DMS 273 treated with DMSO at 0.1 percent for 48 hours (cell line): Measurements from ENCODE around the gene CREB3L4.
"Not testable (repeated sequence)": the region's sequence is repeated elsewhere in the genome, so short reads cannot be mapped to it uniquely, and the experiment has no call there.

Source experiments
- DNase-seq: peaks from one replicate; lab custom pipeline; 2025; lab: John Stamatoyannopoulos, UW

The CREB3L4 gene

GRCh38 chr1:153958111-153958960 lies 9.4 kb upstream of the CREB3L4 start, which contains the start of gene CRTC2:
TSS of gene CRTC2 (minus strand) at chr1:153958612. CDS start at chr1:153958497, 115 bp downstream.
- DNase-seq: peak; percentile 97

DNA sequence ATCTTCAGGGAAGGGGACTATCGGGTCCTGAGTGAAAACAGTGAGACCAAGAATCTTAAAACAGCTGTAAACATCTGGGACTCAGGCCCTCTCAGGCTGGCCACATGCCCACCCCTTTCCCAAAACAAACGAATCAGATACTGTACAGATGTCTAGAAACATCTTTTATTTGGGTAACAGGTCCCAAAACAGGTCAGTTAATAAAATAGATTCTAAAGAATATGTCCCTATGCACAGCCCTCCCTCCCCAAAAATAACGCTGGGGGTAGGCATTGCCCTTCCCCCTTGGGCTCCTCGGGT lies 8.8 kb upstream of the CREB3L4 start:
- DNase-seq: no peak

DNA sequence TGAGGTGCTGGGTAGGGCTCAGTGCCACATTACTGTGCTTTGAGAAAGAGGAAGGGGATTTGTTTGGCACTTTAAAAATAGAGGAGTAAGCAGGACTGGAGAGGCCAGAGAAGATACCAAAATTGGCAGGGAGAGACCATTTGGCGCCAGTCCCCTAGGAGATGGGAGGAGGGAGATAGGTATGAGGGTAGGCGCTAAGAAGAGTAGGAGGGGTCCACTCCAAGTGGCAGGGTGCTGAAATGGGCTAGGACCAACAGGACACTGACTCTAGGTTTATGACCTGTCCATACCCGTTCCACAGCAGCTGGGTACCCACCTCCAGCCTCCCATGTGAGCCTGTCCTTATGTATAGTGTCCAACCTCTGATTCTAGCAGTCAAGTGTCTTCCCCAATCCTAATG lies 8.2 kb upstream of the CREB3L4 start:
- no peak for DNase-seq

GRCh38 chr1:153960206-153960605 lies 7.5 kb upstream of the CREB3L4 start:
- DNase-seq: no peak

- no peak for DNase-seq
These were observed 6.3 kb upstream of the CREB3L4 start for GRCh38 chr1:153961421-153961820.

- DNase-seq: no peak
These were observed 5.3 kb upstream of the CREB3L4 start for GRCh38 chr1:153962088-153963029.

- DNase-seq: peak; percentile 94
These were observed 4.5 kb upstream of the CREB3L4 start, which contains the start of gene SLC39A1 for GRCh38 chr1:153963030-153963849. TSS of gene SLC39A1 (minus strand) at chr1:153963537. CDS start at chr1:153962715, 822 bp downstream.

DNA sequence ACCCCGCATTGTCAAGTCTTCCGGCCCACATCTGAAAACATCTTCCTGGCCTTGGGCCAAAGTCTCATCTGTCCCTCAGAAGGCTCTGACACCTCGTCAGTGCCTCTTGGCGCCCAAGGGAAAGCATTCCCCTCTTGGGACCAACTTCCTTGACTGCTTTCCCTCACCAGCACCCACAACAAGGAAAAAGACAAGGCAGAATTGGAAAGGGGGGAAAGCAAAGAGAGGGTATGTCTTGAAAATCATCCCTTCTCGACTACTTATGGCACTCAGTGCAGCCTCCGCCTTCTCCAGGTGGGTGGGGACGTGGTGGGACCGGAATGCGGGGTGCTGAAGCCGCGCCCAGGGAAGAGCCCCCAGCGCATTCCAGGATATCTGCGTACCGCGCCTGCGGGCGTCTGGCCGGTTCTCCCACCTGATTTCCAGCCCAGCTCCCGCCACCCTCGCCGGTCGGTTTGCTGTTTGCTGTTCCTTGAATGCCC lies 3.8 kb upstream of the CREB3L4 start:
- DNase-seq: no peak

DNA sequence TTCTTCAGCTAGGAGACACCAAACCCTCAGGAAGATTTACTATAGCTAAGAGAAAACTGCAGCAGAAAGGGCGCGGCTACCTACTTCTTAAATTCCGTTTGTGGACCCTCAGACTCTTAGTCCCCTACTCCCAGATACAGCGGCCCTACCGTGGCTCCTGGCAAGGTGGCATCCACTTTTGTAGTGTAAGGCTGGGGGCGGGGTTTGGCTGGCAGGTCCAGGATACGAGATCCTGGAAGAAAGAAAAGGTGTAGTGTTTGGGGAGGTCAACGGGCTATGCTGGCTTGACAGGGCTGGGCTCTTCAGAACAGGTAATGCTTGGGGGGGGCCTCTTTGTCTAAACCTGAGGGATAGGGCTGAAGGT lies 280 bp downstream of the CREB3L4 start:
- DNase-seq: no peak

GRCh38 chr1:153968408-153968807 lies 706 bp downstream of the CREB3L4 start:
- no peak for DNase-seq

DNA sequence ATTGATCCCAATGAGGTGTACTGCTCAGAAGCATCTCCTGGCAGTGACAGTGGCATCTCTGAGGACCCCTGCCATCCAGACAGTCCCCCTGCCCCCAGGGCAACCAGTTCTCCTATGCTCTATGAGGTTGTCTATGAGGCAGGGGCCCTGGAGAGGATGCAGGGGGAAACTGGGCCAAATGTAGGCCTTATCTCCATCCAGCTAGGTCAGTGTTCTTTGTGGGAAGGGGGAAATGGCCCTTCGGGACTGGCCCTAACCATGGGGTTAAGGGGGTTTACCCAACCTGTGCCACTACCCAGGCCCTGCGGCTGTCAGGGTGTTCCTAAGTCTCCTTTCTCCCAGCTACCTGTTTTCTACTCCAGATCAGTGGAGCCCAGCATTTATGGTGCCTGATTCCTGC lies 1.3 kb downstream of the CREB3L4 start:
- no peak for DNase-seq

DNA sequence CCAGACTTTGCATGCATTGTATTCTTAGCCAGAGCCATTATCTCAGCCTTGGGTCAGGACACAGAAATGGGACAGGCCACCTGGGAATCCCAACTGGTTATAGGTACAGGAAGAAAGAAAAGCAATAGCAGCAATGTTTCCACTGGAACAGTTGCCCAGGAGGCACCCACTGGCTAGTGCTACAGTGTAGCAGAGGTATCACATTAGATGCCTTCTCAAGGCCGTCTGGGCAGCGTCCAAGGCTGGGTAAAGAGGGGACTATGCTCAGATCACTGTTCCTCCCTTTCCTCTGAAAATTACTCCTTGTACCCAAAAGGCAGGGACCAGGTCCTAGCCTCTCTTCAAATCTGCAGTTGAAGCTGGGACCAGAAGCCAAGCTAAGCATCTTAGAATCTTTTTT lies 2.6 kb downstream of the CREB3L4 start:
- DNase-seq: no peak

DNA sequence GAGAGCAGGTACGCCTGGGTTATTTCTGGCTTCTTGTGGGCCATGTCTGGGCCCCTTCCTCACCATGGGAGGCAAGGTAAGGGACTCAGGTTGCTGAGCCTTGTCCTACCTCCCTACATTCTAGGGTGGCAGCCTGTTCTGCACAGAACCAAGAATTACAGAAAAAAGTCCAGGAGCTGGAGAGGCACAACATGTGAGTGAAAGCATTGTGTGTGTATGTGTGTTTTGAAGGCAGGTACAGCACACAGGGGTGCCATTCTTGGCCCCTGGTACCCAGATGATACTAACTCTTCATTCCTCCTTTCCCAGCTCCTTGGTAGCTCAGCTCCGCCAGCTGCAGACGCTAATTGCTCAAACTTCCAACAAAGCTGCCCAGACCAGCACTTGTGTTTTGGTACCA lies 5.4 kb downstream of the CREB3L4 start:
- no peak for DNase-seq

- DNase-seq: no peak
These were observed 5.8 kb downstream of the CREB3L4 start for GRCh38 chr1:153973525-153973924.

DNA sequence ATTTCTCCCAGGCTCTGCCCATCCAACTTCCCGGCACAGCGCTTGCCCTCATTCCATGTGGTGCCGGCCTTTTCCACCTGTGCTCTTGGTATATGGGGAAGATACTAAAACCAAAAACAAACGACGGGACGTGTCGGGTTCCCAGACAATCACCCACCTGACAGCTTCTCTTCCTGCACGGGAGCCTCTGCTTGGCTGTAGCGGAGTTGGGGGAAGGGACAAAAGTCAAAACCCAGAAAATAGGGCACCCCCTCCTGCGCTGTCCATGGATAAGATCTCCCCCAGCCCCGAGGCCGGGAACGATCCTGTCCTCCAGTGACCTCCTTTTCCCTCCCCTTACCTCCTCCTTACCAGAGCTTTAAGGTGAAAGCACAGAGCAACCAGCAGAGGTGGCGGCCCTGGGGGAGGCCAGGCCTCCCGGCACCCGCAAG lies 9.1 kb downstream of the CREB3L4 start:
- no peak for DNase-seq

DNA sequence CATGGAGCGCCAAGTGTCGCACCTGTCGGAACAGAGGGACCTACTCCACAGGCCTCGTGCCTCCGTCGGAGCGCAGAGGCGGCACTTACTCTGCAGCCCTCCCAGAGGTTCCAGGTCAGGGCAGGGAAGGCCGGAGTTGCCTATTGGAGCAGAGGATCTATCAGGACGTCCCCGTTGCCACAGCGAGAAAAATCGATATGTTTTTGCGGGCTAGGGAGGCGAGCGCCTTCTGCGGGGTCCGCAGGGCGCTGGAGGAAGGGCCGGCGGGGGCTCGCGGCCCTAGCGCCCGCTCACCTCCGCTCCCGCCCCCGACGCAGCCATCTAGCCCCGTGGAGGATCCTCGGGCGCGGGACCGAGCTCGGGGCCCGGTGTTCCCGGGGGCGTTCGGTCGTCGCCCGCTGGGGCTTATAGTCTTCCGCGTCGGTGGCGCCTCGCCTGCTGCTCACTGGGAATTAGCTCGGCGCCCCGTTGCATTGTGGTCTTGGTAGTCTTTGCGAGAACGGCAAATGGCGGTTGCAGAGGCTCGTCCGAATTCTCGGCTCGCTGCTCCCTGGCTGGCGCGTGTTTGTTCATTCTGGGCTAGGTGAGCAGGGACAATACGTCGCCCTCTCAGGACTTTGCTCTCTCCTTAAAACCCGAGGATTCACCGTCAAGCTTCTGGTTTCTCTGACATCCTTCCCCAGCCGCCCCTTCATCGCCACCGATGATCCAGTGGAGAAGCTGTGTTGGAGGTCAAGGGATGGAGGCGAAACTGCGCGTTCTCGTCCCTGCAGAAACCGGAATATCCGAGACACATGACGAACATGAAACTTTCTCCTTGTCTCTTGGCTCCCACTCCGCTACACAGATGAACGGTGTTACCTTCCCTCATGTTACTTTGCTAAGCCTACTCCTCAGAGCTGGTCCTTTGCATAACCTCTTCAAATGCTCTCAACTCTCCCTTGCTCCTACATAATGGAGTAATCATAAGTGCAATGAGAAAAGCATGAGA lies 9.8 kb downstream of the CREB3L4 start, which contains the start of gene JTB:
TSS of gene JTB (minus strand) at position 425 of the 991 bp plus-strand sequence. CDS start at position 3, 422 bp downstream.
- peak; percentile 76 for DNase-seq

DNA sequence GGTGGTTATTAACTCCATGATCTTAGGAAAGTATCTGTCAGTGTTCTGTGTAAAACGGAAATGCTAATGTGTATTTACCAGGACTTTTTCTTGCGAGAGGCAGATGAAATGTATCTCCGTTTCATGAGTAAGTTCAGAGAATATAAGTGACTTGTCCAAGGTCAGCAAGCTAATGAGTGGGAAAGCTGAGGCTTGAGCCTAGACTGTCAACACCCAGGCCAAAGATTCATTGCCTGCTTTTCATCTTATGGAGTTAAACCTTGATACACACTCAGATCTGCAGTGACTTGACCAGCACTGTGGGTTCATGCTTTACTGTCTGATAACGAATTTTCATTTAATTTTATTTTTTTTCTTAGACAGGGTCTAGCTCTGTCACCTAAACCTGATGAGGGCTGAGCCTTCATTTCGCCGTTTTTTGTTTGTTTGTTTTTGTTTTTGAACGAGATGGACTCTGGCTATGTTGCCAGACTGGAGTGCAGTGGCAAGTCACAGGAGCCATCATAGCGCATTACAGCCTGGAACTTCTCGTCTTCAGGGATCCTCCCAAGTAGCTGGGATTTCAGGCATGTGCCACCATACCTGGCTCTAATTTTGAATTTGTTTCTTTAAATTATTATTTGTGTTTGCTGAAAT lies 10.7 kb downstream of the CREB3L4 start:
- DNase-seq: no peak

DNA sequence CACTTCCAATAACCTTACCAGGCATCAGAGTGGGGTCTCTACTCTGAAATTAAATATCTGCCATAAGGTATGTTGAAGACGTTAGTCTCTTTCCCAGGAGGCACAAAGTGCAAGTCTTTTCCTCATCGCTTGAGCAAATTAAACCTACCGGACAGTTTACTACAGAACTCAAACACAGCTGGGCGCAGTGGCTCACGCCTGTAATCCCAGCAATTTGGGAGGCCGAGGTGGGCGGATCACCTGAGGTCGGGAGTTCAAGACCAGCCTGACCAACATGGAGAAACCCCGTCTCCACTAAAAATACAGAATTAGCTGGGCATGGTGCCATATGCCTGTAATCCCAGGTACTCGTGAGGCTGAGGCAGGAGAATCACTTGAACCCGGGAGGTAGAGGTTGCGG lies 11.4 kb downstream of the CREB3L4 start:
- DNase-seq: not testable (repeated sequence)

DNA sequence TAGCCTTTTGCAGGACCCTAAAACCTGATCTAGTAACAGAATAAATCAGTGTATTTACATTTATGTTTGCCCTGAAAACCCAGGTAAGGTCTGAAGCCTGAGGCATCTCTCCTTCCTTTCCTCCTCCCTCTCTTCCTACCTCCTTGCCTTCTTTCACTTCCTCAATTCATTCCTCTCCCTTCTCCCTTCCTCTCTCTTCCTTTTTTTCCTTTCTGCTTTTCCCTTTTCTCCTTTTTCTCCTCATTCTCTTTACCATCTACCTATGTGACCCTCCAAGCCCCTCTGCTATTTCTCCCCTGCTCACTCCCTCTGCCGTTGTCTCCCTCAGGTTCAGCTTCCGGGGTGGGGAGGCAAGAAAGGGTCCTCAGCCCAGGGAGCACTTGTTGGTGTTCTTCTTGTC lies 14.0 kb downstream of the CREB3L4 start:
- not testable (repeated sequence) for DNase-seq
